ENCODE results near the gene CELSR1.

Gene CELSR1

DNA sequence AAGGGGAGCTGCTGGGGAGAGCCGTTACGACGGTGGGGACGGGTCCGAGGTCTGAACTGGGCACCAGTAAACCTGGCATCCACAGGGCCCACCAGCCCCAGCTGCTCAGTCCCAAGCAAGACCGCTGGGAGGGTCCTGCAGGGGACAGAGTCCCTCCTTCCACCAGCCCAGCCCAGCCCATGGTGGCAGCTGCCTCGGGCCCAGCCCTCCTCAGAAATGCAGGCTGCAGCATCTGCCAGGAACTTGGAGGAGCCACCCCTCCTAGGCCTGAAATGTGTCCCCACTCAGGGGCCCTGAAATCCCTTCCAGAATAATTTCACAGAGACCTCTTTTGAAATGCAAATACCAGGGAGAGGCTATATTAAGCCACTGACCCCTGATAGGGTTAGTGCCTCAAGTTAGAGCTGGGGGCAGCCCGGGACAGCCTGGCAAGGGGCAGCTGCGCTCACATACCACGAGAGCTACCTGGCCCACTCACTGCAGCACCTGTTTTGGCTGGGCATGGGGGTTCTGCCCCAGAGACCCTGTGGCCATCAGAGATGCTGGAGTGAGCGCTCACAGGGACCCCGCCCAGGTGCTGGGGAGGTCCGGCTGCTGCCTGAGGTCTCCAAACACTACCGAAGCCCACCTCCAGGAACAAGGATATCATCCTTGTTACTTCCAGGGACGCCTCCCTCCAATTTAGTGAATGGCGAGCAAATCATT, 53.1 kb downstream of the CELSR1 start:
- Histone ChIP-seq H3K27me3 (ENCODE audit: insufficient read depth, poor library complexity, severe bottlenecking) (no peaks in the 10 kb centered on the region), H3K4me3 (replicated peaks; ENCODE audit: insufficient read depth, low read length) (no peak overlapping the region), H3K27ac (replicated peaks) (no peak overlapping the region)
- TF ChIP-seq SPI1 (IDR thresholded peaks at IDR 0.05; ENCODE audit: borderline replicate concordance, low read depth) (no peak), POLR2AphosphoS5 (IDR thresholded peaks at IDR 0.05; ENCODE audit: low read depth) (no peak), GABPA (IDR thresholded peaks at IDR 0.05; ENCODE audit: low read depth) (no peak)
- TF ChIP-seq, protein P1, sequence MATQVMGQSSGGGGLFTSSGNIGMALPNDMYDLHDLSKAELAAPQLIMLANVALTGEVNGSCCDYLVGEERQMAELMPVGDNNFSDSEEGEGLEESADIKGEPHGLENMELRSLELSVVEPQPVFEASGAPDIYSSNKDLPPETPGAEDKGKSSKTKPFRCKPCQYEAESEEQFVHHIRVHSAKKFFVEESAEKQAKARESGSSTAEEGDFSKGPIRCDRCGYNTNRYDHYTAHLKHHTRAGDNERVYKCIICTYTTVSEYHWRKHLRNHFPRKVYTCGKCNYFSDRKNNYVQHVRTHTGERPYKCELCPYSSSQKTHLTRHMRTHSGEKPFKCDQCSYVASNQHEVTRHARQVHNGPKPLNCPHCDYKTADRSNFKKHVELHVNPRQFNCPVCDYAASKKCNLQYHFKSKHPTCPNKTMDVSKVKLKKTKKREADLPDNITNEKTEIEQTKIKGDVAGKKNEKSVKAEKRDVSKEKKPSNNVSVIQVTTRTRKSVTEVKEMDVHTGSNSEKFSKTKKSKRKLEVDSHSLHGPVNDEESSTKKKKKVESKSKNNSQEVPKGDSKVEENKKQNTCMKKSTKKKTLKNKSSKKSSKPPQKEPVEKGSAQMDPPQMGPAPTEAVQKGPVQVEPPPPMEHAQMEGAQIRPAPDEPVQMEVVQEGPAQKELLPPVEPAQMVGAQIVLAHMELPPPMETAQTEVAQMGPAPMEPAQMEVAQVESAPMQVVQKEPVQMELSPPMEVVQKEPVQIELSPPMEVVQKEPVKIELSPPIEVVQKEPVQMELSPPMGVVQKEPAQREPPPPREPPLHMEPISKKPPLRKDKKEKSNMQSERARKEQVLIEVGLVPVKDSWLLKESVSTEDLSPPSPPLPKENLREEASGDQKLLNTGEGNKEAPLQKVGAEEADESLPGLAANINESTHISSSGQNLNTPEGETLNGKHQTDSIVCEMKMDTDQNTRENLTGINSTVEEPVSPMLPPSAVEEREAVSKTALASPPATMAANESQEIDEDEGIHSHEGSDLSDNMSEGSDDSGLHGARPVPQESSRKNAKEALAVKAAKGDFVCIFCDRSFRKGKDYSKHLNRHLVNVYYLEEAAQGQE (IDR thresholded peaks at IDR 0.05; ENCODE audit: insufficient replicate concordance, low read depth) = no peak
- TF ChIP-seq, protein P2, sequence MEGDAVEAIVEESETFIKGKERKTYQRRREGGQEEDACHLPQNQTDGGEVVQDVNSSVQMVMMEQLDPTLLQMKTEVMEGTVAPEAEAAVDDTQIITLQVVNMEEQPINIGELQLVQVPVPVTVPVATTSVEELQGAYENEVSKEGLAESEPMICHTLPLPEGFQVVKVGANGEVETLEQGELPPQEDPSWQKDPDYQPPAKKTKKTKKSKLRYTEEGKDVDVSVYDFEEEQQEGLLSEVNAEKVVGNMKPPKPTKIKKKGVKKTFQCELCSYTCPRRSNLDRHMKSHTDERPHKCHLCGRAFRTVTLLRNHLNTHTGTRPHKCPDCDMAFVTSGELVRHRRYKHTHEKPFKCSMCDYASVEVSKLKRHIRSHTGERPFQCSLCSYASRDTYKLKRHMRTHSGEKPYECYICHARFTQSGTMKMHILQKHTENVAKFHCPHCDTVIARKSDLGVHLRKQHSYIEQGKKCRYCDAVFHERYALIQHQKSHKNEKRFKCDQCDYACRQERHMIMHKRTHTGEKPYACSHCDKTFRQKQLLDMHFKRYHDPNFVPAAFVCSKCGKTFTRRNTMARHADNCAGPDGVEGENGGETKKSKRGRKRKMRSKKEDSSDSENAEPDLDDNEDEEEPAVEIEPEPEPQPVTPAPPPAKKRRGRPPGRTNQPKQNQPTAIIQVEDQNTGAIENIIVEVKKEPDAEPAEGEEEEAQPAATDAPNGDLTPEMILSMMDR (IDR thresholded peaks at IDR 0.05; ENCODE audit: insufficient read depth, low read length) = no peak
- DNase-seq (ENCODE audit: low read depth in 1 of 2, low spot score in 1 of 2) = no peak

DNA sequence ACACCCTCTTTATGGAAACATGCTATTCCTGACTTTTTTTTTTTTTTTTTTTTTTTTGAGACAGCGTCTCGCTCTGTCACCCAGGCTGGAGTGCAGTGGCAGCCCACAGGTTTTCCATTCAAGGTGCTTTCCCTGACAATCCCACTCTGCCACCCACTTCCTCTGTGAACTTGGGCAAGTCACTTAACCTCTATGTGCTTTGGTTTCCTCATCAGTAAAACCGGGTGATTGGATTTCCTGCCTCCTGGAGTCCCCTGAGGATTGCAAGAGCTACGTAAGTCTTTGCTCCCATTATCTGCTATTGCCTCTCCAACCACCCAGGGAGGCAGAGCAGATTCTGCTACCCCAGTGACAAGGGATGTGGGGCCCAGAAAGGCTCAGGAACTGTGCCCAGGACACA, 54.1 kb downstream of the CELSR1 start:
- no peak for DNase-seq (ENCODE audit: low read depth in 1 of 2, low spot score in 1 of 2)
- TF ChIP-seq, protein P1 (IDR thresholded peaks at IDR 0.05; ENCODE audit: insufficient replicate concordance, low read depth) = no peak
- no peak for TF ChIP-seq GABPA (IDR thresholded peaks at IDR 0.05; ENCODE audit: low read depth)
- TF ChIP-seq, protein P2 (IDR thresholded peaks at IDR 0.05; ENCODE audit: insufficient read depth, low read length) = no peak
- no peak for TF ChIP-seq POLR2AphosphoS5 (IDR thresholded peaks at IDR 0.05; ENCODE audit: low read depth)
- no peak for TF ChIP-seq SPI1 (IDR thresholded peaks at IDR 0.05; ENCODE audit: borderline replicate concordance, low read depth)
- H3K27me3 ChIP-seq (ENCODE audit: insufficient read depth, poor library complexity, severe bottlenecking) = no peaks in the 10 kb centered on the region
- H3K4me3 ChIP-seq (replicated peaks; ENCODE audit: insufficient read depth, low read length) = no peak overlapping the region
- no peak overlapping the region for H3K27ac ChIP-seq (replicated peaks)

DNA sequence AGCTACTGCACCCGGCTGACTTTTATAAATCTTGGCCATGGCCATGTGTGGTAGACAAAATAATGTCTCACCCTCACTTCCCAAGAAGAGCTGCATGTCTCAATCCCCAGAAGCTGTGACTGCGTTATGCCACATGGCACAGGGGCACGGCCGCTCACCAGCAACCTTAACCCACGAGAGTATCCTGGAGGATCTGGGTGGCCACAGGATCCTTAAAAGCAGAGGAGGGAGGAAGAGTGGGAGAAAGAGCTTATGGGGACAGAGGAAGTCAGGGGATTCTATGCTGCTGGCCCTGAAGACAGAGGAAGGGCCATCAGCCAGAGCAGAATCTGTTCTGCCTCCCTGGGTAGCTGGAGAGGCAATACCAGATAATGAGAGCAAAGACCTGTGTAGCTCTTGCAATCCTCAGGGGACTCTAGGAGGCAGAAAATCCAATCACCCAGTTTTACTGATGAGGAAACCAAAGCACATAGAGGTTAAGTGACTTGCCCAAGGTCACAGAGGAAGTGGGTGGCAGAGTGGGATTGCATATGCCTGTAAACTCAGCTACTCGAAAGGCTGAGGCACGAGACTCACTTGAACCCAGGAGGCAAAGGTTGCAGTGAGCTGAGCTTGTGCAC, 55.3 kb downstream of the CELSR1 start:
- Histone ChIP-seq H3K27me3 (ENCODE audit: insufficient read depth, poor library complexity, severe bottlenecking) (no peaks in the 10 kb centered on the region), H3K27ac (replicated peaks) (no peak overlapping the region), H3K4me3 (replicated peaks; ENCODE audit: insufficient read depth, low read length) (no peak overlapping the region)
- TF ChIP-seq GABPA (IDR thresholded peaks at IDR 0.05; ENCODE audit: low read depth) (no peak), SPI1 (IDR thresholded peaks at IDR 0.05; ENCODE audit: borderline replicate concordance, low read depth) (no peak), POLR2AphosphoS5 (IDR thresholded peaks at IDR 0.05; ENCODE audit: low read depth) (no peak)
- TF ChIP-seq, protein P1 (IDR thresholded peaks at IDR 0.05; ENCODE audit: insufficient replicate concordance, low read depth) = no peak
- TF ChIP-seq, protein P2 (IDR thresholded peaks at IDR 0.05; ENCODE audit: insufficient read depth, low read length) = no peak
- peak in 1 of 2 experiments; percentile 23 for DNase-seq (ENCODE audit: low read depth in 1 of 2, low spot score in 1 of 2)
